ENCODE measurements around the gene DHDDS. TPM values are rescaled to one million over a fixed set of nuclear protein-coding genes. Genes with fewer than 3 reads are reported as not detected.

DHDDS gene
- polyA plus RNA-seq, 3 donors = 21.3 to 27.4 (median 24.0) TPM

GRCh38 chr1:26475989-26476388 is 43.9 kb downstream of the DHDDS start:
- H3K27me3 Mint-ChIP-seq (ENCODE audit: low read depth in 3 of 3) = no peaks in the 10 kb centered on the region
- no peaks in the 10 kb centered on the region for H3K9me3 Mint-ChIP-seq
- Histone ChIP-seq H3K4me2 (replicated peaks; ENCODE audit: extremely low read depth, low read length, poor library complexity, severe bottlenecking) (no peak overlapping the region), H3K9me3 (replicated peaks in 1 of 2; ENCODE audit: control insufficient read depth in 1 of 2, insufficient read depth in 1 of 2, low read length in 2 of 2) (no peaks in the 10 kb centered on the region), H3K27ac (ENCODE audit: low read depth in 1 of 2, low read length in 2 of 2) (peak overlapping the region in 1 of 2 donors; percentile 28), H3K27me3 (ENCODE audit: control insufficient read depth in 2 of 2, insufficient read depth in 2 of 2, low read length in 2 of 2) (no peaks in the 10 kb centered on the region), H4K20me1 (ENCODE audit: insufficient read depth, low read length) (peaks cover 54% of the 10 kb centered on the region), H3K4me3 (replicated peaks in 1 of 3; ENCODE audit: low read depth in 2 of 3, low read length in 3 of 3) (no peak overlapping the region), H3K4me1 (ENCODE audit: control insufficient read depth in 1 of 2, insufficient read depth in 2 of 2, low read length in 2 of 2) (peaks cover 20 to 30% of the 10 kb centered on the region in 2 donors), H3K36me3 (replicated peaks in 1 of 2; ENCODE audit: control insufficient read depth in 1 of 2, insufficient read depth in 2 of 2, low read length in 2 of 2) (peaks cover 38 to 52% of the 10 kb centered on the region in 2 donors), H2AFZ (ENCODE audit: insufficient read depth, low read depth, low read length, poor library complexity, severe bottlenecking) (no peak overlapping the region), H3K9ac (ENCODE audit: insufficient read depth, low read length, poor library complexity, severe bottlenecking) (no peak overlapping the region), H3K79me2 (ENCODE audit: insufficient read depth, low read length) (peaks cover 29% of the 10 kb centered on the region)
- H3K27ac Mint-ChIP-seq = peak overlapping the region in 1 of 7 donors; percentile 26
- no peak for DNase-seq
- peaks cover 46 to 55% of the 10 kb centered on the region in 2 donors for H3K36me3 Mint-ChIP-seq
- H3K4me1 Mint-ChIP-seq = peaks cover 34% of the 10 kb centered on the region
- H3K4me3 Mint-ChIP-seq = no peak overlapping the region
- WGBS (ENCODE audit: insufficient coverage) = no CpG with 5 or more reads among the region's 3 CpGs
- intact Hi-C loops (cut with micrococcal nuclease) = no loop called here
- no peak for TF ChIP-seq CTCF (IDR thresholded peaks at IDR 0.05)

DNA sequence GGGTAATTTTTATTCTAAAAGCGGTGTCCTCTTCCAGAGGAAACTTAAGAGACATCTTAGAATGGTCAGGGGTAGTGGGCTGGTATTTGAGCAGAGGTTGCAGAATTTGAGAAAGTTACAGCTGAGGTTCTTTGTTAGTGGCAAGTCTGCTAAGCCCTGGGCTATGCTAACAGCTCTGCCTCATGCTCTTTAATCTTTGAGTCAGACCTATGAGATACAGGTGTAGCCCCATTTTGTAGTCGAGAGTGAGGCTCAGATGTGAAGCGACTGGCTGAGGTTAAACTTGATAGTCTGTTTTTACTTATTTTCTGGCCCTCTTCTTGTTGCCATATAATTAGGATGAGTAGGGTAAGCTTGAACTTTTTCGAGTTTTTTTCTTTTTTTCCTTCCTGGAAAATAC is 44.8 kb downstream of the DHDDS start:
- Mint-ChIP-seq H3K4me3 (no peak overlapping the region), H3K27me3 (ENCODE audit: low read depth in 3 of 3) (peaks cover 0 to 2% (median 0%) of the 10 kb centered on the region in 3 donors), H3K36me3 (peaks cover 50 to 60% of the 10 kb centered on the region in 2 donors), H3K4me1 (peaks cover 27% of the 10 kb centered on the region), H3K9me3 (no peaks in the 10 kb centered on the region), H3K27ac (peak overlapping the region in 3 of 7 donors; percentile 2 to 76 (median 66))
- no peak for TF ChIP-seq CTCF (IDR thresholded peaks at IDR 0.05)
- Histone ChIP-seq H3K79me2 (ENCODE audit: insufficient read depth, low read length) (peaks cover 29% of the 10 kb centered on the region), H4K20me1 (ENCODE audit: insufficient read depth, low read length) (peaks cover 44% of the 10 kb centered on the region), H3K4me2 (replicated peaks; ENCODE audit: extremely low read depth, low read length, poor library complexity, severe bottlenecking) (no peak overlapping the region), H3K27me3 (ENCODE audit: control insufficient read depth in 2 of 2, insufficient read depth in 2 of 2, low read length in 2 of 2) (no peaks in the 10 kb centered on the region), H3K36me3 (replicated peaks in 1 of 2; ENCODE audit: control insufficient read depth in 1 of 2, insufficient read depth in 2 of 2, low read length in 2 of 2) (peaks cover 38 to 52% of the 10 kb centered on the region in 2 donors), H3K27ac (ENCODE audit: low read depth in 1 of 2, low read length in 2 of 2) (peak overlapping the region in 1 of 2 donors; percentile 21), H3K4me1 (ENCODE audit: control insufficient read depth in 1 of 2, insufficient read depth in 2 of 2, low read length in 2 of 2) (peaks cover 11 to 20% of the 10 kb centered on the region in 2 donors), H2AFZ (ENCODE audit: insufficient read depth, low read depth, low read length, poor library complexity, severe bottlenecking) (no peak overlapping the region), H3K9ac (ENCODE audit: insufficient read depth, low read length, poor library complexity, severe bottlenecking) (no peak overlapping the region), H3K9me3 (replicated peaks in 1 of 2; ENCODE audit: control insufficient read depth in 1 of 2, insufficient read depth in 1 of 2, low read length in 2 of 2) (no peaks in the 10 kb centered on the region), H3K4me3 (replicated peaks in 1 of 3; ENCODE audit: low read depth in 2 of 3, low read length in 3 of 3) (no peak overlapping the region)
- DNase-seq = no peak
- intact Hi-C loops (cut with micrococcal nuclease) = no loop called here
- WGBS (ENCODE audit: insufficient coverage) = 100% methylated on average over 1 of the region's 4 CpGs
